Bone marrow (tissue), 2 donors: ENCODE measurements around the gene PRKCZ.

ENCODE experiments used
- DNase-seq, 2 donors: peaks; one replicate each; lab custom pipeline; 2025; lab: John Stamatoyannopoulos, UW

Gene PRKCZ

DNA sequence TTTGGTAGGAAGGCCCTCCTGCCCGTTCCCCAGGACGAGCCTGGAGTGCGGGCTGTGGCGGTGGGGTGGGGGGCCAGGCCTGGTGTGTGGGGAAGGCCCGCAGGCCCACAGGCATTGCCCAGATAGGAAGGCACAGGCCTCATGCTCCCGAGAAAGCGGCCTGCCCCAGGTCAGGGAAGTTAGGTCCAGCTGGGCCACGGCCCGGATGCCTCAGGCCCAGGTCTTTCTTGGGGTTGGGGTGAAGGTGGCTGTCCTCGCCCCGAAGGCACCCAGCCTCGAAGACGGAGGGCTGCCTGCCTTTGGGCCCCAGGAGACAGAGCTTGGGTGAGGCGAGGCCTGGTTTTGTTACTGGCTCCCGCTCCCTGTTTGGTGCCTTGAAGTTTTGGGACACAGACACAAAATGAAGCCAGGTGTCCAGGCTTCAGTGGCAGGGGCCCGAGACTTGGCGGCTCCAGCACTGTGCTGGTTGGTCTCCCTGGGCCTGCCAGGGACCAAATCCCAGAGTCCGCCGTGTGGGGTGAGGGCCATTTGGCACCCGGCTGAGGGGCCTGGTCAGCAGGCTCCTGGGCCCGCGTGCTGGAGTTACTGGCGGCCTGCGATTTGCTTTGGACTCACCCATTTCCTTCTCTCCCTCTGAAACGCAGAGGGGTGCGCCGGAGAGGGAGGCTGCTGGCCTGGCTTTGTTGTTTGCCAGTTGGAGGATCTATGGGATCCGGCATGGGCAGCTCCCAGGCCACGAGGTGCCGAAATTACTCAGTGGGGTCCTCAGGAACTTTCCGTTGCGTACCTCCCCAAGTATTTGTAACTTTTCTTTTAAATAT is 179.9 kb downstream of the PRKCZ start:
- DNase-seq: no peak

DNA sequence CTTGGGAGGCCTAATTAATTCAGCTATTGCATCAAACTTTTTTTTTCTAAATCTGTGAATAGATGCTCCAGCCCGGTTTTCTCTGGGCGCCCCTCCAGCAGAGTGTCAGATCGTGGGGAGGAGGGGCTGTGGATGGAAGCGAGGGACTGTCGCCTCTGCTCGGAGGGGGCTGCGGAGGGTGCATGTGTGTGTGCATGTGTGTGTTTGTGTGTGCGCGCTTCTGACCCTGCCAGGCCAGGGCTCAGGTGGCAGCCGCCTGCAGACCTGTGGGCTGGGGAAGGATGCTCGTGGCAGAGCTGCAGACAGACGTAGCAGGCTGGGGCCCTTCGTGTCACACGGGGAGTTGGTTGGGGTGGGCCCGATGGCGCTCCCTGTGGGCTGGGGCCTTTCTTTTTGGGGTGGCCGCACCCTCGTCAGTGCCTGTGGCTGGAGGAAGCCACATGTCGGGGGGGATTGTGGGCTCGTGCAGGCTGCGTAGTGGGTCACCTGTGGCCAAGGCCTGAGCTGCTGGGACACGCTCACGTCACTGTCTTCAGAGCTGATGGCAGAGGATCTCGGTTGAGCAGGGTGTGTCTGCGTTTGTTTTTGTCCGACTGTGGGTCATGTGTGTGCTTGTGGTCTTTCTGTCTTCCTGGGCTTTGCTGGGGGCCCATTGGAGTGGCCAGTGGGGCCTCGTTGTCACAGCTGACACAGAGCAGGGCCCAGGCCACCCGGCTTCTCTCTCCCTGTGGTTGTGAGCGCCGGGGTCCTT is 180.7 kb downstream of the PRKCZ start:
- no peak for DNase-seq

DNA sequence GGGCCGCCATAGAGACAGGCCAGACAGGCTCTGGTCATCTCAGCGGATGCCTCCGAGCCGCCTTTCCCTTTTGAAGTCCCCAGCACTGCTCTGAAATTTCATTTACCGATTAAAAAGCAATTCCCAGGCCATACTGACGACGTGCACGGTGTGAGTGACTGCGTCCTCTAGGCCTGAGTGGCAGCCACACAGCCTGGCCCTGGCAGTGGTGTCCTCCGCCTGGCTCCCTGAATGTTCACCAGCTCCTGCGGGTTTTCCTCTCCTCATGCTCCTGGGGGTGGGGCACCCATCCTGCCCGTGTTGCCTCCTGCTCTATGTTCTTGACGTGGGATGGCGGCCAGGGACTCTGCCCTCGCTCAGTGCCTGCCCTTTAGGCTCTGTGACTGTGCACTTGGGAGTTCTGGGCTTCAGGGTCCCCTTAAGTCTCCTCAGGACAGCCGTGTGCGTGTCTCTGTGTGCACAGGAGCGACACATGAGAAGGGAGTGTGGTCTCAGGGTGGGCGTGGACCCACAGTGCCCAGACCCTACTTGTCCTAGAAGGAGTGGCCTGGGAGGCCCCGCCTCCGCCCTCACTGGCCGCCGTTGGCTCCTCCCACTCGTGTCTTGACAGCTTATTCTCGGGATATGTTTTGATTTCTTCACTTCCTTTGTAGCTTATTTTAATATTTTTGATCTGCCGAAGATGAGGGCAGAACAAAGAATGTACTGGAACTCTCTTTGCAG is 181.5 kb downstream of the PRKCZ start:
- DNase-seq: no peak

DNA sequence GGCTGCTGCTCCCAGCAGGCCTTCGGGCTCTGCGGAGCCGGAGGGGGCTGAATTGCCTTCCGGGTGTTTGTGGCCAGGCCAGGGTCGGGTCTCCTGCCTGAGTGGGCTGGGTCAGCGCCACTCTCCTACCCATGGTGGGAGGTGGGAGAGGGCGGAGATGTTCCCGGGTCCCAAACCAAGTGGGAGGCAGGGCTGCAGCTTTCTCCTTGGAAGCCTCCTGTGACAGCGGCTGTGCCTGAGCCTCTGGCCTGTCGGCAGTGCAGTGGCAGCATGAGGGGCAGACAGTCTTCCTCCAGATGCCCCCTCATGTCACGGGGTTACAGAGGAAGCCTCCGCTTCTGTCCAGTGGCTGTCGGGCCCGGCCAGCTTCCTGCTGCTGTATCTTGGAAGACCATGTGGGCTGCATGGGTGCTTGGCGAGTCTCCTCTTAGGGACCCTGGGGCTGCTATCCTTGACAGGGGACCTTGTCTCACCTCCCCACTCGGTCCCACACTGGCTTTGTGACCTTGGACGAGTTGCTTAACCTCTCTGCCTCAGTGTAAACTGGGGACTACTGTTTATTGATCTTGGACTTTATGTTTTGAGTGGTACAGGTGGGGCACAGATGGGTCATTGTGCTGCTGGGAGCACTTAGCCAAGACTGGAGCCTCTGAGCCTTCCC is 182.2 kb downstream of the PRKCZ start:
- no peak for DNase-seq

DNA sequence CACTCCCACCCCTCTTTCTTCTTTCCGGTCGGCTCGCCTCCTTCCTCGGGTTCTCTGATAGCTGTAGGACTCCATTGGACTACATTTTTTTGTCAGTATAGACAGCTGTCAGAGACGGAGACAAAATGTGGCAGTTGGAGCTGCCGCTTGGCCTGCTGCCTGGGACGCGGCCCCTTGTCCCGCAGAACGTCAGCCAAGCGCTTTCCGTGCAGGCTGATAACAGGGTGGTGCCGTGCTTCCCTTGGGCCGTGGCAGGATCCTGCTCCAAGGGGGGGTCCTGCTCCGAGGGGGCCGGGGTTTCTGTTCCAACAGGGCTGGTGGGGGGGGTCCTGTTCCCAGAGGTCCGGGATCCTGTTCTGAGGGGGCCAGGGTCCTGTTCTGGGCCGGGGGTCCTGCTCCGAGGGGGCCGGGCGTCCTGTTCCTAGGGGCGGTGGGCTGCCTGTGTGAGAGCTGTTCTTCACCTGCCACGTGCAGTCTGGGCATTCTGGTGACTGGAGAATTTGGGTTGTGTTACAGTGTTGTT is 182.8 kb downstream of the PRKCZ start:
- no peak for DNase-seq

DNA sequence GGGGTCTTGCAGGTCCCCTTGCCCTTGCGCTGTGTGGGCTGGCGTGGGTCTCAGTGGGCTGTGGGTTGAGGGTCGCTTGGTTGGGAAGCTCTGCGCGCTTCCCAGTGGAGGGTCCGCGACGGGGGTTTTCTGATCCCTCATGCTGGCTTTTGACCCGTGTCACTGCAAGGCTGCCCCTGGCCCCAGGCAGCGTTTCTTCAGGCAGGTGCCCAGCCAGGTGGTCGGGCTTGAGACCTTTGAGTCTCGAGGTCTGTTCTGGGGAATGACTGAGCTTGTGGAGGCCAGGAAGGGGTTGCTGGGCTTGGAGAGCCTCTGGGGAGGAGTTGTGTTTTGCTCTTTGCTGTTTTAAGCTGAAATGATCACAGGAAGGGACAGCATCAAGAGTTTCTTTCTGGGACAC is 183.3 kb downstream of the PRKCZ start:
- no peak for DNase-seq

DNA sequence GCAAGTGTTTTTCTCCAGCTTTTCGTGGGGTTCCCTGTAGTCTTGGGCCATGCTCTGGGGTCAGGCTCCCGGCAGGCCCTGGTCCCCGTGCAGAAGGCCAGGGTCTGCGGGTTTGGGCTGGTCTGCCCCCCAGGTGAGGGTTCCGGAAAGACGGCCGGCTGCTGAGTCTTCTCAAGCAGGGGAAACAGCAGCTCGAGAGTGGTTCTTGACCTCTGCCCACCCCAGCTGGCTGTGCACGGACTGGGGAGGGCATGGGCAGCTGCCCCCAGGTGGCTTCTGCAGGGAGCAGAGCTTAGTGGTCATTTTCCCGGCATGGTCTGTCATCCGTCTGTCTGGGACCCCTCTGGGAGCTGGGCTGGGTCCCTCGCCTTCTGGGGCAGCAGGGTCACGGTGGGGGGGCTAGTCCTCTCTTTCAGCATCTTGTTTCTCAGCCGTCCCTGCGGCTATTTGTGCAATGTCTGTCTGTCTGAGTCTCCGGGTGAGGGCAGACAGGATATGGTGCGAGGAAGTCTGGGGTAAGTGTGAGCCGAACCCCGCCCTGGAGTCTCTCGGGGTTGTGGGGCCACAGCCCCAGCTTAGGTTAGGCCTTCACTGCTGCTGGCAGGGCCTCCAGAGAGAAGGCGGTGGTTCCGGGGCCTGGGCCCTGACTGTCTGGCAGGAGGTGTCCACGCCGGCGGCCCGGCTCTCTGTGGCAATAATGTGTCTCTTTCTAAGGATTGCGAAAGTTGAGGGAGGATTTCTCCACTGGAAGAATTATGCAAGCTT is 184.0 kb downstream of the PRKCZ start:
- peak; percentile 70 to 71 for DNase-seq

DNA sequence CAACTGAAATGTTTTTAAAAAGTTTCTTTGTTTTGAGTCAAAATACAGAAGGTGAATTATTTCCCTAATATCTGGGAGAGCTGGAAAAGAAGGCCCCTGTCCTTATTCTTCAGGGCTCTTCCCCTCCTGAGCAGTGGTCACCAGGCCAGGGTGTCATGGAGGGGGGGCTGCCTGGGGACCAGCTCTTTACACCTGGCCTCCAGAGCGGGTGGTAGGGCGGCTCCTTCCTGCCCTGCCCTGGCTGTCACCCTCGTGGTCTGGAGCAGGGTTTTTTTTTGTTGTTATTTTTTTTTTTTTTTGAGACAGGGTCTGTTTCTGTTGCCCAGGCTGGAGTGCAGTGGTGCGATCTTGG is 184.5 kb downstream of the PRKCZ start:
- peak in 1 of 2 donors; percentile 51 for DNase-seq
